Uterus (tissue), 4 donors: Measurements from ENCODE around the gene IQCE. TPM values are rescaled to one million over a fixed set of nuclear protein-coding genes. Genes with fewer than 3 reads are reported as not detected.

Source experiments
- DNase-seq, 2 donors: peaks; one replicate each; pipeline ENCODE4 v3.0.0-alpha.2; 2019 to 2020
- H3K27ac ChIP-seq, 2 donors: fragments of 200-600 bp; sonication (generic); 1 replicate in 1 of 2; 2 replicates in 1 of 2; pipeline ENCODE4 v1.5.1; 2016 to 2018
- H3K27me3 ChIP-seq, 2 donors: fragments of 200-600 bp; sonication (generic); one replicate each; pipeline ENCODE4 v1.5.1; 2018 to 2019; ENCODE audit warnings: control low read depth in 1 of 2
- H3K36me3 ChIP-seq, 2 donors: fragments of 200-600 bp; sonication (generic); one replicate each; pipeline ENCODE4 v1.5.1; 2019; ENCODE audit warnings: control low read depth in 1 of 2
- H3K4me1 ChIP-seq, 2 donors: fragments of 200-600 bp; sonication (generic); one replicate each; pipeline ENCODE4 v1.5.1; 2018 to 2019; ENCODE audit warnings: control low read depth in 1 of 2
- H3K4me3 ChIP-seq, 2 donors: fragments of 200-600 bp; sonication (generic); 1 replicate in 1 of 2; 2 replicates in 1 of 2; pipeline ENCODE4 v1.5.1; 2018 to 2019; ENCODE audit warnings: mild to moderate bottlenecking in 1 of 2
- H3K9me3 ChIP-seq, 2 donors: fragments of 200-600 bp; sonication (generic); one replicate each; pipeline ENCODE4 v1.5.1; 2019; ENCODE audit warnings: control low read depth in 1 of 2
- POLR2A ChIP-seq, 2 donors: fragments of 450-650 bp; IDR thresholded peaks; one replicate each; pipeline ENCODE4 v1.6.1; 2016; ENCODE audit warnings: antibody characterized with exemption in 2 of 2, mild to moderate bottlenecking in 1 of 2, moderate library complexity in 1 of 2
- intact Hi-C: fragments of 100-400 bp; cut with DNase I; formaldehyde crosslinking; loops from one replicate; pipeline ENCODE4 v1.15.1; 2023; ENCODE audit warnings: low total_unique reads
- total RNA-seq, 4 donors: library from RNA; depleted of rRNA in 3 of 4; stranded (reverse); fragments of >200 nt in 3 of 4; gene quantifications; one replicate each; pipeline versions ENCODE4 v1.1.0 to v1.2.4, GENCODE V29; 2014 to 2023
- TF ChIP-seq, protein P1 (sequence below), 4 experiments: fragments of 200-600 bp in 2 of 4; fragments of 450-650 bp in 2 of 4; sonication (generic) in 2 of 4; IDR thresholded peaks; one replicate each; pipeline ENCODE4 v1.5.1; 2016 to 2019; ENCODE audit warnings: antibody characterized with exemption in 4 of 4, mild to moderate bottlenecking in 2 of 4, moderate library complexity in 1 of 4
- donor health status: DM: yes; HTN: yes; CAD: no.

The IQCE gene
- total RNA-seq, 4 donors from 2014 or later: 6.8 to 28.0 (median 16.9) TPM

DNA sequence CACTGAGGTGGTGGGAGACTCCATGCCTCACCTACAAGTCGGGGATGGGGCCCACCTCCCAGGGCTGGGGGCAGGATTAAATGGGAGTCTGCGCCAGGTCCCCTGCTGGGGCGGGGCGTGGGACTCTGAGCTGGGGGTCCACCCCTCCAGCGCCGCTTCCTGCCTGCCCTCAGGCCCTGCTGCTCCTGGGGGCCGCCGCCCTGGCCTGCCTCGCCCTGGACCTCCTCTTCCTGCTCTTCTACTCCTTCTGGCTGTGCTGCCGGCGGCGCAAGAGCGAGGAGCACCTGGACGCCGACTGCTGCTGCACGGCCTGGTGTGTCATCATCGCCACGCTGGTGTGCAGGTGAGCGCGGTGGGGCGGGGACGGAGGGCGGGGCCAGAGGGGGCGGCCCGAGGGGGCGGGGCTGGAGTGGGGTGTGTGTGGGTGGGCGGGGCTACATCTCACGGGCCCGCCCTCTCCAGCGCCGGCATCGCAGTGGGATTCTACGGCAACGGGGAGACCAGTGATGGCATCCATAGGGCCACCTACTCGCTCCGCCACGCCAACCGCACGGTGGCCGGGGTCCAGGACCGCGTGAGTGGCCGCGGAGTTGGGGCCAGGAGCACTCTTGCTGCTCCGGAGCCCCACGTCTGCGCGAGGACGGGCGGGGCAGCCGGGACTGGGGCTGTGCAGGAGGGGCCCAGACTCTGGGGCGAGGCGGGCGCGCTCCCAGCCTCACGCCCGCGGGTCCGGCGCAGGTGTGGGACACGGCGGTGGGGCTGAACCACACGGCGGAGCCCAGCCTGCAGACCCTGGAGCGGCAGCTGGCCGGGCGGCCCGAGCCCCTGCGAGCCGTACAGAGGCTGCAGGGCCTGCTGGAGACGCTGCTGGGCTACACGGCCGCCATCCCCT is 88.1 kb downstream of the IQCE start:
- Histone ChIP-seq H3K4me3 (no peak overlapping the region), H3K9me3 (no peaks in the 10 kb centered on the region), H3K27ac (no peak overlapping the region), H3K36me3 (no peaks in the 10 kb centered on the region), H3K4me1 (peaks cover 0 to 1% of the 10 kb centered on the region in 2 donors), H3K27me3 (no peaks in the 10 kb centered on the region)
- intact Hi-C loops: no loop called here
- TF ChIP-seq POLR2A (IDR thresholded peaks at IDR 0.05): no peak
- TF ChIP-seq, protein P1, sequence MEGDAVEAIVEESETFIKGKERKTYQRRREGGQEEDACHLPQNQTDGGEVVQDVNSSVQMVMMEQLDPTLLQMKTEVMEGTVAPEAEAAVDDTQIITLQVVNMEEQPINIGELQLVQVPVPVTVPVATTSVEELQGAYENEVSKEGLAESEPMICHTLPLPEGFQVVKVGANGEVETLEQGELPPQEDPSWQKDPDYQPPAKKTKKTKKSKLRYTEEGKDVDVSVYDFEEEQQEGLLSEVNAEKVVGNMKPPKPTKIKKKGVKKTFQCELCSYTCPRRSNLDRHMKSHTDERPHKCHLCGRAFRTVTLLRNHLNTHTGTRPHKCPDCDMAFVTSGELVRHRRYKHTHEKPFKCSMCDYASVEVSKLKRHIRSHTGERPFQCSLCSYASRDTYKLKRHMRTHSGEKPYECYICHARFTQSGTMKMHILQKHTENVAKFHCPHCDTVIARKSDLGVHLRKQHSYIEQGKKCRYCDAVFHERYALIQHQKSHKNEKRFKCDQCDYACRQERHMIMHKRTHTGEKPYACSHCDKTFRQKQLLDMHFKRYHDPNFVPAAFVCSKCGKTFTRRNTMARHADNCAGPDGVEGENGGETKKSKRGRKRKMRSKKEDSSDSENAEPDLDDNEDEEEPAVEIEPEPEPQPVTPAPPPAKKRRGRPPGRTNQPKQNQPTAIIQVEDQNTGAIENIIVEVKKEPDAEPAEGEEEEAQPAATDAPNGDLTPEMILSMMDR (IDR thresholded peaks at IDR 0.05): no peak
- DNase-seq: no peak

DNA sequence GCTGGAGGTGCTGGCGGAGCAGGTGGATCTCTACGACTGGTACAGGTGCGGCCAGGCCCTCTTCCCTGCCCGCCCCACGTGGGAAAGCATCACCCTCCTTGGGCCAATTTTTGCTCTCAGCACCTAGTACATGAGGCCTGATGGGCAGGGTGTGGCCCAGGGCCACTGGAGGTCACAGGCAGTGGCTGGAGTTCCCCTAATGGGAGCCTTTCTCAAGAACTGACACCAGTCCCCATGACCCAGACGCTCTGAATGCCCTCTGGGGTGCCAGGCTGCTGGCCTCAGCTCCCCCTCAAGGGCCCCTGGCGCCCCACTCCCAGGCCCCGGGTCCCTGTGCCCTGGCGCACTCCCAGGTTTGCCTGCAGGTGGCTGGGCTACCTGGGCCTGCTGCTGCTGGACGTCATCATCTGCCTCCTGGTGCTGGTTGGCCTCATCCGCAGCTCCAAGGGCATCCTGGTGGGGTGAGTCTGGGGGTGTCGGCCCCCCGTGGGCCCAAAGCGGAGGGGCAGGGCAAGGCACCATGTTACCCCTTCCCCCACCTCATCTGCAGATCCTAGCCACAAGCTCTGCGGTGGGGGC is 88.9 kb downstream of the IQCE start:
- Histone ChIP-seq H3K27me3 (no peaks in the 10 kb centered on the region), H3K9me3 (no peaks in the 10 kb centered on the region), H3K27ac (no peak overlapping the region), H3K4me1 (no peaks in the 10 kb centered on the region), H3K4me3 (no peak overlapping the region), H3K36me3 (no peaks in the 10 kb centered on the region)
- intact Hi-C loops: no loop called here
- TF ChIP-seq, protein P1 (IDR thresholded peaks at IDR 0.05): no peak
- no peak for TF ChIP-seq POLR2A (IDR thresholded peaks at IDR 0.05)
- no peak for DNase-seq

DNA sequence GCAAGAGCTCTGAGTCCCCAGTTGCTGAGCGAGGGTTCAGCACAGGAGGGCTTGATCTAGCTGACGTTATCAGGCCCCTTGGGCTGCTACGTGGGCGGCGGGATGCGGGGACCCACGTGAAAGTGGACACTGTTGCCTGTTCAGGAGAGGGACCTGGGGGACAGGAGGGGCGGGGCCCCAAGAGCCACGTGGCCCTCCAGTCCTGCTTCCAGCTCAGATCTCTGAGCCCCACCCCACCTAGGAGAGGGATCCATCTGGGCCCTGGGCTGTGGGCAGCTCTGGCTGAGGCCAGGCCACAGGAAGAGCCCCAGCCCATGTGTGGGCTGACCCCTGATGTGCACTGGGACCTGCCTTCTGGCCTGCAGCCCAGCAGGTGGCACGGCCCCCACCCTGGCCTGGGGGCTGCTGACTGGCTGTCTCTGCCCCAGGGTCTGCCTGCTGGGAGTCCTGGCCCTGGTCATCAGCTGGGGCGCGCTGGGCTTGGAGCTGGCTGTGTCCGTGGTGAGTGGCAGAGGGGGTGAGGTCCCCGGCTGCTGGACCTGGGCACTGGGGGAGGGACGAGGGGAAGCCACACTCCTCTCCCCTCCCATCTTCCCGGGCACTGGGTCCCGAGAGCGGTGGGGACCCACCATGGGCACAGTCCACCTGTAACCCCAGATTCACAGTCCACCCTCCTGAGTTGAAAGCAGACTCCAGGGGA is 90.5 kb downstream of the IQCE start:
- DNase-seq: no peak
- no peak for TF ChIP-seq POLR2A (IDR thresholded peaks at IDR 0.05)
- TF ChIP-seq, protein P1 (IDR thresholded peaks at IDR 0.05): no peak
- no peak overlapping the region for H3K27ac ChIP-seq
- H3K9me3 ChIP-seq: no peaks in the 10 kb centered on the region
- no peaks in the 10 kb centered on the region for H3K27me3 ChIP-seq
- intact Hi-C loops: no loop called here
- H3K4me1 ChIP-seq: no peaks in the 10 kb centered on the region
- H3K36me3 ChIP-seq: no peaks in the 10 kb centered on the region
- H3K4me3 ChIP-seq: no peak overlapping the region

DNA sequence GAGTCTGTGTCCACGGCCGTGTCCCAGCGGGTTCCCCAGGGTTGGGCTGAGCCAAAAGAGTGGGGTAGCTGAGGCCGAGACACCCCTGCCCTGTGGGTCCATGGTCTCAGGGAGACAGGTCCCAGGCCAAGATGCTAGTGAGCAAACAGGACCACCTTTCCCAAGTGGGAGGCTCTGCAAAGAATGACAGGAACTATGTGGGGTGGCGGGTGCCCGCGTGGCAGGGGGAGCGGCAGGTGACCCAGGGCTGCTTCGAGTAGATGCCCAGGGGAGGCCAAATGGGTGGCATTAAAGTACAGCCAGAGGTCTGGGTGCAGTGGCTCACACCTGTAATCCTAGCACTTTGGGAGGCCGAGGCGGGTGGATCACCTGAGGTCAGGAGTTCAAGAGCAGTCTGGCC is 91.2 kb downstream of the IQCE start:
- H3K36me3 ChIP-seq: no peaks in the 10 kb centered on the region
- intact Hi-C loops: no loop called here
- no peaks in the 10 kb centered on the region for H3K9me3 ChIP-seq
- no peak for DNase-seq
- H3K4me1 ChIP-seq: no peaks in the 10 kb centered on the region
- H3K27me3 ChIP-seq: no peaks in the 10 kb centered on the region
- no peak overlapping the region for H3K4me3 ChIP-seq
- no peak overlapping the region for H3K27ac ChIP-seq
- no peak for TF ChIP-seq POLR2A (IDR thresholded peaks at IDR 0.05)
- TF ChIP-seq, protein P1 (IDR thresholded peaks at IDR 0.05): no peak

DNA sequence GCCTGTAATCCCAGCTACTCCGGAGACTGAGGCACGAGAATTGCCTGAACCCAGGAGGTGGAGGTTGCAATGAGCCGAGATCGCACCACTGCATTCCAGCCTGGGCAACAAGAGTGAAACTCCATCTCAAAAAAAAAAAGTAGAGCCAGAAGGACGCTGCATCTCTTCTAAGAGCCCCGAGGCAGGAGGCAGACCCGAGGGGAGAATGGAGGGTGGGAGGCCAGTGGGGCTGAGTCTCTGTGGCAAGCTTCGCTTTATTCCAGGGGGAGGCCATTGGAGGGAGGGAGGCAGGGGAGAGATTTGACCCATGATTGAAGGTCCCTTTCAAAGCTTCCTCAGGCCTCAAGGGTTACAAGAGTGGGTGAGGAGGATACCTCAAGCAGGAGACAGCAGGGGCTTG is 91.7 kb downstream of the IQCE start:
- no peaks in the 10 kb centered on the region for H3K27me3 ChIP-seq
- no peak for TF ChIP-seq POLR2A (IDR thresholded peaks at IDR 0.05)
- TF ChIP-seq, protein P1 (IDR thresholded peaks at IDR 0.05): no peak
- no peak overlapping the region for H3K27ac ChIP-seq
- no peak for DNase-seq
- H3K36me3 ChIP-seq: no peaks in the 10 kb centered on the region
- no peak overlapping the region for H3K4me3 ChIP-seq
- intact Hi-C loops: no loop called here
- no peaks in the 10 kb centered on the region for H3K9me3 ChIP-seq
- no peaks in the 10 kb centered on the region for H3K4me1 ChIP-seq
